ENCODE data around the gene SAMD9L.
A peak's percentile ranks its signal among the peaks of the same experiment; 100 is the strongest.
"Not testable (repeated sequence)": the region's sequence is repeated elsewhere in the genome, so short reads cannot be mapped to it uniquely, and the experiment has no call there.

Gene SAMD9L

DNA sequence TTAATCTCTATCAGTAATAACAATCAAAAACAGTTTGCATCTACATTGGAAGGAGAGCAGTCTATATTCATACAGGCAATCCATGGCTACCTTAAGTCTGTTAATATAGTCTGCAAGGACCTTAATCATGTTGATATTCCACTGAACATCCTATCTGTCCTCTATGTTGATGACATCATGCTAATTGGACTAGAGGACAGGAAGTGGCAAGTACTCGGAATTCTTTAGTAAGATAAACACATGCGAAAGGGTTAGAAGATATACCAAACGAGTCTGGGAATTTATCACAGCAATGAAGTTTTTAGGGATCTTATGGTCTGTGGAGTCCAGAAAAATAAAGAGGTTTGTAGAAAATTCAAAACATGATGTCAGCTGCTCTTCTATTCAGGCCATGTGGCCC is 11.3 kb upstream of the SAMD9L start:
- Mint-ChIP-seq H3K36me3 (ENCODE audit: low read depth) (no peaks in the 10 kb centered on the region), H3K27ac (no peak overlapping the region), H3K9me3 (peaks cover 7% of the 10 kb centered on the region), H3K4me1 (ENCODE audit: low read depth) (no peaks in the 10 kb centered on the region), H3K4me3 (no peak overlapping the region), H3K27me3 (no peaks in the 10 kb centered on the region)

DNA sequence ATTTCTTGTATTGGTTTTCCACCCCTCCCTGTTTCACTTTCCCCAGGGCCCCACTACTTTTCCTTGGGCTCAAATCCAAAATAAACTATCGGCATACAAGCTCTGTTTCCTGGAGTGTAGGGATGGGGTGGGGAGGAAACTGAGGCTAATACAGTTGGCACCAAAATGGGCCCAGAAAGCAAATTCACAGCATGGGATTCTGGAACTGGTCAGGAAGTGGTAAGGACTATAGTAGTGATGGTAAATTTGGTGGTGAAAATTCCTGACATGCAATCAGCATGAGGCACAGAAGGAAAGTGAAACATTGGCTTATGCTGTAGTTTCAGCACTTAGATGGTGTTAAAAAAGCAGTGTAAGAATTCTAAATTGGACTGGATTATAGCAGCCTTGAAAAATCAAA is 8.7 kb upstream of the SAMD9L start:
- no peaks in the 10 kb centered on the region for H3K36me3 Mint-ChIP-seq (ENCODE audit: low read depth)
- H3K9me3 Mint-ChIP-seq = peaks cover 3% of the 10 kb centered on the region
- no peak overlapping the region for H3K4me3 Mint-ChIP-seq
- H3K27ac Mint-ChIP-seq = no peak overlapping the region
- H3K27me3 Mint-ChIP-seq = no peaks in the 10 kb centered on the region
- H3K4me1 Mint-ChIP-seq (ENCODE audit: low read depth) = no peaks in the 10 kb centered on the region

DNA sequence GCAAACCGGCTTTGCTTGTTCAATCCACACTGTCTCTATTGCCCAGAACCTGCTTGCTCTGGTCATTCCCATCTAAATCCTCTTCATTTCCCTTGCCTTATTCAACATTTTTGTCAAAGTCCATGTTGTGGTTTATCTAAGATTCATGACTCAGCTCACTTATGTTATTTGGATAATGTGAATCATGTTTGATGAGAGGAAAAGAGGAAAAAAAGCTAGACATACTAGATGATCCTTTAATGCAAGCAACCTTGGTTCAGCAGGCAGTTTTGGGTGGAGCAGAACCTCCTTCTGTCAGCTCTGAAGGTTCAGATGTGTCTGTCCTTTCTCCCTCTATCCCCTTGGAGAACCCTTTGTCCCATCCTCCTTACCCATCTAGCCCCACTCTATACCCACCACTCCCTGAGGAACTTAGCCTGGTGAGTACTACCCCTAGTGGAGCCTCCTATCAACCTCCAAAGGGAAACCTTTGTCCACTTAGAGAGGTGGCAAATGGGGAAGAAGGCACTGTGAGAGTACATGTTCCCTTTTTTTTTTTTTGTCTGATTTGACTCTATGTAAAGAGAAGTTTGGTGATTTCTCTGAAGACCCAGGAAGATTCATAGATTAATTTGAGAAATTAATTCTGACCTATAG is 2.1 kb upstream of the SAMD9L start:
- H3K4me3 Mint-ChIP-seq = no peak overlapping the region
- H3K36me3 Mint-ChIP-seq (ENCODE audit: low read depth) = peaks cover 5% of the 10 kb centered on the region
- no peak overlapping the region for H3K27ac Mint-ChIP-seq
- no peaks in the 10 kb centered on the region for H3K27me3 Mint-ChIP-seq
- H3K4me1 Mint-ChIP-seq (ENCODE audit: low read depth) = peaks cover 37% of the 10 kb centered on the region
- H3K9me3 Mint-ChIP-seq = peaks cover 5% of the 10 kb centered on the region

DNA sequence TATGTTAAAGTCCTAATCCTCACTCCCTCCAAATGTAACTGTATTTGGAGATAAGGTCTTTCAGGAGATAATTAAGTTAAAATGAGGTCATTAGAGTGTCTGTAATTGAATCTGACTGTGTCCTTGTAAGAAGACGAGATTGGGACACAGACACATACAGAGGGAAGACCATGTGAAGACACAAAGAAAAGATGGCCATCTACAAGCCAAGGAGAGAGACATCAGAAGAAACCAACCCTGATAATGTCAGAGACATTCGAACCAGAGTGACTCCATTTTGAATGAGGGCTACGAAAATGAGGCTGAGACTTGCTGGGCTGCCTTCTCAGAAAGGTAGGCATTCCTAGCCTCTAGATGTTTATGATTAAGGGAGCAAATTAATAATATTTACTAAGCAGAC is 542 bp upstream of the SAMD9L start:
- peaks cover 5% of the 10 kb centered on the region for H3K9me3 Mint-ChIP-seq
- H3K27me3 Mint-ChIP-seq = no peaks in the 10 kb centered on the region

DNA sequence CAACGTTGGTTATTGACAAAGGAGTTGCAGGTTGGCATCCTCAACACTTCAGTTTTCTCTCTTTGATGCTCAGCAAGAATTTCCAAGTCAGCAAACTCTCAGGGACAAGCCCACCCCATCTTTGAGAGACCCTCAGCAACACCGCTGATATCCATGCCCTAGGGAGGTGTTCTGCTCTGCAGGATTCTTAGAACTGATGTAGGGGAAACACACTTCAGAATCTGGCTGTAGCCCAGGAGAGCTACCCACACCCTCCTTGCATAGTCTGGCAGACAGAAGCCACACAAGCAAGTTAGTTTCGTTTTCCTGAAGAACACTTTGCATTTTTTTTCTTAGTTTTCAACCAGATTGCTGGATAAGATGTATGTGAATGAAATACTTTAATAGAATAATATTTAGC is 822 bp downstream of the SAMD9L start:
- peaks cover 13% of the 10 kb centered on the region for H3K36me3 Mint-ChIP-seq (ENCODE audit: low read depth)

More for the DNA sequence above, 542 bp upstream of the SAMD9L start:
- H3K4me1 Mint-ChIP-seq (ENCODE audit: low read depth) = peaks cover 38% of the 10 kb centered on the region
- H3K36me3 Mint-ChIP-seq (ENCODE audit: low read depth) = peaks cover 8% of the 10 kb centered on the region
- H3K27ac Mint-ChIP-seq = peak overlapping the region; percentile 88
- peak overlapping the region; percentile 89 for H3K4me3 Mint-ChIP-seq

DNA sequence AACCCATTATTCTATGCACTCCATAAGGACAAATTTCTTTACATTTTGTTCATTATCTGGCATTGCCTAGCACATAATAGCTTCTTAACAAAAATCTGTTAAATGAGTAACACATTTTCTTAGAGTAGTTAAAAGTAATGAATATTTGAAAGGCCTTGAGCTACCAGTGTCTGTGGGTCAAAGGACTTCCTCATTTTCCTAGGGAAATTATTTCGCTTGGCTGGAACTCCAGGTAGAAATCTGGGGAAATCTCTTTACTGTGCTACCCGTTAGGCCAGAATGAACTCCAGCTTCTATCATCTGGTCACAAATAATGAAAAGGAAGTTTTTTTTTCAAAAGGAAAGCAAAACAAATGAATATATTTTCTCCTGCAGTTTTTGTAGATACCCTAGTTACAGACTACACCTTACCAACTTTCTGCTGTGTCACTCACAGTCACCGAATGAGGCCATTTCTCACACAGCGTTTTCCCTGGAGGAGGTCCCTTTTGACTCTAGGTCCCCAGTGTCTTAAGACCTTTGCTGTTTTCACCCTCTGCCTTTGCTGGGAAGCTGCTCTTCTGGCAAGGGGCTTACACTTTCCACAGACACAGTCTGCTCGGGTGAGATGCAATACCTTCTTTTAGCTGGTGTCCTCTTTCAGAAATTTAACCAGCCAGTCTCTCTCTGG is 1.6 kb downstream of the SAMD9L start:
- Mint-ChIP-seq H3K36me3 (ENCODE audit: low read depth) (peaks cover 13% of the 10 kb centered on the region), H3K27me3 (no peaks in the 10 kb centered on the region), H3K27ac (peak overlapping the region; percentile 78), H3K4me3 (peak overlapping the region; percentile 89), H3K9me3 (peaks cover 5% of the 10 kb centered on the region), H3K4me1 (ENCODE audit: low read depth) (peaks cover 38% of the 10 kb centered on the region)

More for the DNA sequence above, 822 bp downstream of the SAMD9L start:
- Mint-ChIP-seq H3K4me1 (ENCODE audit: low read depth) (peaks cover 38% of the 10 kb centered on the region), H3K9me3 (peaks cover 5% of the 10 kb centered on the region), H3K27ac (peak overlapping the region; percentile 78), H3K4me3 (peak overlapping the region; percentile 89), H3K27me3 (no peaks in the 10 kb centered on the region)

DNA sequence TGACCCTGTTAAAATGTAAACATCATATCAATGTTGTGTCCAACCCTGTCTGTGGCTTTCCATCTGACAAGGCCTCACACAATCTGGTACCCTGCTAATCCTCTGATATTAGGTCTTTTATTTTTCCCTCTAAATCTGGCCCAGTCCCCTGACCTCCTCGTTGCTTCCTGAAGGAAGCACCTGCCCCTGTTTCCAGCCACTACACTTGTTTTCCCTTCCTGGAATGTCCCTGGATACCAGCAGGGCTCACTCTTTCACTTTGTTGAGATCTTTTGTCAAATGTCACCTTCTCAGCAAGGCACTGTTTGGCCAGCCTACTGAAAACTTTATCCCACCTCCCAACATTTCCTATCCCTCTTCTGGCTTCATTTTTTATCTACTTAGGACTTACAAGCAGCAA is 2.1 kb downstream of the SAMD9L start:
- Mint-ChIP-seq H3K36me3 (ENCODE audit: low read depth) (peaks cover 13% of the 10 kb centered on the region), H3K27me3 (no peaks in the 10 kb centered on the region), H3K4me3 (peak overlapping the region; percentile 55), H3K27ac (peak overlapping the region; percentile 72), H3K9me3 (peaks cover 5% of the 10 kb centered on the region), H3K4me1 (ENCODE audit: low read depth) (peaks cover 38% of the 10 kb centered on the region)

DNA sequence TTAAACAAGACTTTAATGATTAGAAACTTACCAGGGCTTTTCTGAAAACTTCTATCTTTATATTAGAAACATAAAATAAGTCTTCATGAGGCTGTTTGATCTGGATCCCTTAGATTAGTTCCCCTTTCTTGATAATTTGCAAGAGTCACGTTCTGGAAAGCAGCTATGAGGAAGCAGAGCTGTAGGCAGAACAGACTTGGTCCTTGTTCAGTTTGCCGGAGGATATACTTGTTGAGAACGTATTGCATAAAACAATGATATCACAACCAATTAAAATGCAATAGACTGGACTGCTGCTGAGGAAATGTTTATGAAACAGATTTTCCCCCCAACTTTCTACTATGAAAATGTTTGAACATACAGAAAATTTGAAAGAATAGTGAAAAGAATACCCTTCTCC is 2.8 kb downstream of the SAMD9L start:
- H3K27me3 Mint-ChIP-seq = no peaks in the 10 kb centered on the region
- peaks cover 38% of the 10 kb centered on the region for H3K4me1 Mint-ChIP-seq (ENCODE audit: low read depth)
- peaks cover 5% of the 10 kb centered on the region for H3K9me3 Mint-ChIP-seq
- no peak overlapping the region for H3K27ac Mint-ChIP-seq
- peaks cover 13% of the 10 kb centered on the region for H3K36me3 Mint-ChIP-seq (ENCODE audit: low read depth)
- no peak overlapping the region for H3K4me3 Mint-ChIP-seq

DNA sequence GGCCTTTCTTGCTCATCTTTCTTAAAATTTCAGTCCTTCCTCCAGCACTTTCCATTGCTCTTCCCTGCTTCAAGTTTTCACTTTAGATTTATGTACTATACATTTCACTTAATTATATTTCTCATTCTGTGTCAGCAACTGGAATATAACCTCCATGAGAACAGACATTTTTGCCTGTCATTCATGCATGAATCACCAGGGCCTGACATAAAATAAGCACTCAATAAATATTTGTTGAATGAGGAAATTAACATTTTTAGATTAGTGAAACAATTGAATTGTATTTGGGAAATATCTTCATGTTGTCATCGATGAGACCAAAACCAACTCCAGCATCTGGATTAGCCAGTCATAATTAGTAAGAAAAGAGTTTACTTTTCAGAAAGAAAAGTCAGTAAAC is 6.1 kb downstream of the SAMD9L start:
- Mint-ChIP-seq H3K27ac (no peak overlapping the region), H3K36me3 (ENCODE audit: low read depth) (peaks cover 24% of the 10 kb centered on the region), H3K4me3 (no peak overlapping the region), H3K27me3 (no peaks in the 10 kb centered on the region), H3K9me3 (peaks cover 7% of the 10 kb centered on the region), H3K4me1 (ENCODE audit: low read depth) (peaks cover 19% of the 10 kb centered on the region)

DNA sequence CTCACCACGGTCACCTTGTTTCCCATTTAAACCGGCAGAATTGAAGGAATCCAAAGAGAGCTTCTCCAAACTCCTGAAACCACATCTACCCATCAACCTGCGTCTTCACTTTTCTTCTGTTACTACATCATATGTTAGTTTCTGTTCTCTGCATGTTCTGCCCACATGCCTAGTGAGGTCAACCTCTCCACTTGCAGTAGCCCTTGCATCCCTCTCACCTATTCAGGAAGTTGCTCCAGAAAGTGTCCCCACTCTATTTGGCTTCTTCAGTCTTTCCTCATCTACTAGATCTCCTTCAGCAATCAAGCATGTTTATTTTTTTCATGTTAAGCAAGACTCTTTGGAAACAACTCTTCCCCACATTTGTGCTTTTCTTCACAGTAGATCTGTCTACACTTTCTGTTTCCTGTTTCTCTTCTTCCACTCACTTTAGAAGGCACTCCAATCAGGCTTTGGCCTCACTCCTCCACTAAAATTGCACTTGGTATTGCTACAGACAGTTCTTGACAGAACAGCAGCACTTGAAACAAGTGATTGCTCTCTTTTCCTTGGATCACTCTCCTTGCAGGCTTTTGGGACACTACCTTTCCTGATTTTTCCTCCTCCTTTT is 7.5 kb downstream of the SAMD9L start:
- Mint-ChIP-seq H3K9me3 (peaks cover 8% of the 10 kb centered on the region), H3K27me3 (no peaks in the 10 kb centered on the region), H3K4me1 (ENCODE audit: low read depth) (peaks cover 5% of the 10 kb centered on the region), H3K4me3 (no peak overlapping the region), H3K36me3 (ENCODE audit: low read depth) (peaks cover 33% of the 10 kb centered on the region), H3K27ac (no peak overlapping the region)

DNA sequence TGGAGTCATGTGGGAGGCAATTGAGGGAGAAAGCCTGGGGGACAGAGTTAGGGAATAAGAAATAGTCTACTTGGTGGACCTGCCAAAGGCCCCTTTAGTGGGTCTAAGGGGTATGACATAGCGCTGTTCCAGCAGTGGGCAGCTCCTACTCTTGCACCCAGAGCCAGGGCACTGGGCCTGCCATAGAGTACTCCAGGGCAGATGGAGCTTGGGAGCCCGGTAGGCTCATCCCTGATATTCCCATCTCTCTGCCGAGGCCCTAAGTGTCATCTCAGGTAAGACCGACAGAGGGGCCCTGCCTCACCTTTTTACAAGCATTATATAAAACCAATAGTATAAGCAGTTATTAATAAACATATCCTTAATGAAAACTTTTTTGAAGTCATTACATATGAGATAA is 9.6 kb downstream of the SAMD9L start:
- Mint-ChIP-seq H3K4me1 (ENCODE audit: low read depth) (no peaks in the 10 kb centered on the region), H3K27me3 (no peaks in the 10 kb centered on the region), H3K27ac (no peak overlapping the region), H3K36me3 (ENCODE audit: low read depth) (peaks cover 52% of the 10 kb centered on the region), H3K4me3 (no peak overlapping the region), H3K9me3 (peaks cover 21% of the 10 kb centered on the region)

DNA sequence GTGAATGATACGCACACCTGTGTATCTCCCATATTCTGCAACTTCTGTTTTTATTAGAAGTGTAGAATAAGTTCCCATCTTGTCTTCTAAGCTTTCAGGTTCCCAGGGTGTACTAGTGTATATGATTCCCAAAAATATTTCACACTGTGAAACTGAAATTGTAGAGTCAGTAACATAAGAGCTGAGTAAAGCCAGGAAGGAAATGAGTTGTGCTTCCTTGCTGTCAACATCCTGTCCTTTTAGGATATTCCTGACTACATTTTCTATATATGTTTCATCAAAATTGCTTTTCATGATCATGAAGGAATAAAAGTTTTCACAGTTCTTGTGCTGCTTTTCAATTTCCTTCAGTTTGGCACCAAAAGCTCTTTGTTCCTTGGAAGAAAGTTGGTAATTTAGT is 15.2 kb downstream of the SAMD9L start:
- no peaks in the 10 kb centered on the region for H3K27me3 Mint-ChIP-seq
- no peak overlapping the region for H3K27ac Mint-ChIP-seq
- H3K36me3 Mint-ChIP-seq (ENCODE audit: low read depth) = peaks cover 54% of the 10 kb centered on the region
- no peaks in the 10 kb centered on the region for H3K4me1 Mint-ChIP-seq (ENCODE audit: low read depth)
- peaks cover 62% of the 10 kb centered on the region for H3K9me3 Mint-ChIP-seq
- H3K4me3 Mint-ChIP-seq = no peak overlapping the region

DNA sequence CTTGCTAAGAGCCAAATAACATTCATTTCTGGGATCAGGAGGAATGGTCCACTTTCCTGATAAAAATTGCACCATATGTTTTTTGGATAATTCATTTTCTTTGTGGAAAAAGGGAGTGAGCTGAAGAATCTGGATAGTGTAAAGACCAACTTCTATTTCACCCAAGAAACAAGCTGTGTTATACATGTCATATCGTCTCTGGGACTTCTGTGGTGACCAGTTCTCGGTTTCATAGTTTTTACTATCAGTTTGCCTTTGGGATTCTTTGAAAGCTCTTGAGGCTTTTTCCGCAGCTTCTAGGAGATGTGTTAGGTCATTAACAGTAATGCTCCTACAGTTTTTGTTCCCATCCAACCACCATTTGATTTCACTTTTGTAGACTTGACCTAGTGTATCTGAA is 16.0 kb downstream of the SAMD9L start:
- H3K36me3 Mint-ChIP-seq (ENCODE audit: low read depth) = peaks cover 49% of the 10 kb centered on the region
- H3K4me3 Mint-ChIP-seq = no peak overlapping the region
- no peaks in the 10 kb centered on the region for H3K4me1 Mint-ChIP-seq (ENCODE audit: low read depth)
- peaks cover 62% of the 10 kb centered on the region for H3K9me3 Mint-ChIP-seq
- H3K27ac Mint-ChIP-seq = no peak overlapping the region
- H3K27me3 Mint-ChIP-seq = no peaks in the 10 kb centered on the region

DNA sequence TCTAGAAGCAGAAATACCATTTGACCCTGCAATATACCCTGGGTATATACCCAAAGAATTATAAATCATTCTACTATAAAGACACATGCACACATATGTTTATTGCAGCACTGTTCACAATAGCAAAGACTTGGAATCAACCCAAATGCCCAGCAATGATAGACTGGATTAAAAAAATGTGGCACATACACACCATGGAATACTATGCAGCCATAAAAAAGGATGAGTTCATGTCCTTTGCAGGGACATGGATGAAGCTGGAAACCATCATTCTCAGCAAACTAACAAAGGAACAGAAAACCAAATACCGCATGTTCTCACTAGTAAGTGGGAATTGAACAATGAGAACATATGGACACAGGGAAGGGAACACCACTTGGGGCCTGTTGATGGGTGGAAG is 21.2 kb downstream of the SAMD9L start:
- not testable (repeated sequence) for H3K27ac Mint-ChIP-seq; H3K4me1 Mint-ChIP-seq (ENCODE audit: low read depth); H3K27me3 Mint-ChIP-seq; H3K4me3 Mint-ChIP-seq
- H3K36me3 Mint-ChIP-seq (ENCODE audit: low read depth) = peaks cover 17% of the 10 kb centered on the region
- peaks cover 54% of the 10 kb centered on the region for H3K9me3 Mint-ChIP-seq

DNA sequence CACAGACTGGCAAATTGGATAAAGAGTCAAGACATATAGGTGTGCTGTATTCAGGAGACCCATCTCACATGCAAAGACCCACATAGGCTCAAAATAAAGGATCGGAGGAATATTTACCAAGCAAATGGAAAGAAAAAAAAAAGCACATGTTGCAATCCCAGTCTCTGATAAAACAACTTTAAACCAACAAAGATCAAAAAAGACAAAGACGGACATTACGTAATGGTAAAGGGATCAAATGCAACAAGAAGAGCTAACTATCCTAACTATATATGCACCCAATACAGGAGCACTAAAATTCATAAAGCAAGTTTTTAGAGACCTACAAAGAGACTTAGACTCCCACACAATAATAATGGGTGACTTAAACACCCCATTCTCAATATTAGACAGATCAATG is 24.7 kb downstream of the SAMD9L start:
- Mint-ChIP-seq H3K36me3 (ENCODE audit: low read depth) (peaks cover 12% of the 10 kb centered on the region), H3K9me3 (peaks cover 39% of the 10 kb centered on the region)
- not testable (repeated sequence) for H3K4me1 Mint-ChIP-seq (ENCODE audit: low read depth); H3K27ac Mint-ChIP-seq; H3K27me3 Mint-ChIP-seq; H3K4me3 Mint-ChIP-seq
